HG03442 (cell line): ENCODE data around the gene PGLYRP2.
A peak's percentile ranks its signal among the peaks of the same experiment; 100 is the strongest.

ENCODE experiments used
- ATAC-seq: cut with Tn5 transposase; IDR thresholded peaks from one replicate; pipeline ENCODE4 v1.9.1; 2021; ENCODE audit warnings: mild to moderate bottlenecking, moderate library complexity; ENCODE audit not compliant: unreplicated experiment

PGLYRP2 gene

GRCh38 chr19:15442142-15442920 is 37.0 kb downstream of the PGLYRP2 start:
- ATAC-seq: no peak

GRCh38 chr19:15441317-15441716 is 38.0 kb downstream of the PGLYRP2 start:
- ATAC-seq: no peak

GRCh38 chr19:15439821-15440641 is 39.3 kb downstream of the PGLYRP2 start:
- ATAC-seq: no peak

GRCh38 chr19:15439078-15439799 is 40.1 kb downstream of the PGLYRP2 start:
- ATAC-seq: no peak

- ATAC-seq: no peak
Measured at GRCh38 chr19:15438577-15438976, 40.7 kb downstream of the PGLYRP2 start.

- no peak for ATAC-seq
Measured at GRCh38 chr19:15438124-15438496, 41.2 kb downstream of the PGLYRP2 start.

- ATAC-seq: no peak
Measured at GRCh38 chr19:15437355-15438123, 41.8 kb downstream of the PGLYRP2 start.

- no peak for ATAC-seq
Measured at GRCh38 chr19:15436826-15437110, 42.5 kb downstream of the PGLYRP2 start.

GRCh38 chr19:15436012-15436825 is 43.1 kb downstream of the PGLYRP2 start:
- no peak for ATAC-seq

GRCh38 chr19:15433519-15434069 is 45.7 kb downstream of the PGLYRP2 start:
- no peak for ATAC-seq

- peak; percentile 70 for ATAC-seq
Measured at GRCh38 chr19:15432629-15433518, 46.4 kb downstream of the PGLYRP2 start.

GRCh38 chr19:15432018-15432494 is 47.2 kb downstream of the PGLYRP2 start:
- no peak for ATAC-seq

GRCh38 chr19:15431396-15432017 is 47.8 kb downstream of the PGLYRP2 start:
- ATAC-seq: no peak

- ATAC-seq: no peak
Measured at GRCh38 chr19:15430526-15431120, 48.7 kb downstream of the PGLYRP2 start.

GRCh38 chr19:15429825-15430467 is 49.4 kb downstream of the PGLYRP2 start:
- ATAC-seq: no peak

GRCh38 chr19:15428956-15429824 is 50.1 kb downstream of the PGLYRP2 start:
- no peak for ATAC-seq
